ENCODE measurements around the gene TRPV5. TPM values are rescaled to one million over a fixed set of nuclear protein-coding genes. Genes with fewer than 3 reads are reported as not detected.

TRPV5 gene
- total RNA-seq, 2 donors from 2014 or later: not detected

GRCh38 chr7:142868986-142869415 lies 64.5 kb downstream of the TRPV5 start:
- Histone ChIP-seq H3K36me3 (no peaks in the 10 kb centered on the region), H3K4me1 (no peaks in the 10 kb centered on the region), H3K4me3 (no peak overlapping the region), H3K9me3 (no peaks in the 10 kb centered on the region), H3K27me3 (no peaks in the 10 kb centered on the region), H3K27ac (no peak overlapping the region), H3K9ac (ENCODE audit: low read depth in 2 of 2, low read length in 2 of 2) (no peak overlapping the region)
- TF ChIP-seq, protein P1, sequence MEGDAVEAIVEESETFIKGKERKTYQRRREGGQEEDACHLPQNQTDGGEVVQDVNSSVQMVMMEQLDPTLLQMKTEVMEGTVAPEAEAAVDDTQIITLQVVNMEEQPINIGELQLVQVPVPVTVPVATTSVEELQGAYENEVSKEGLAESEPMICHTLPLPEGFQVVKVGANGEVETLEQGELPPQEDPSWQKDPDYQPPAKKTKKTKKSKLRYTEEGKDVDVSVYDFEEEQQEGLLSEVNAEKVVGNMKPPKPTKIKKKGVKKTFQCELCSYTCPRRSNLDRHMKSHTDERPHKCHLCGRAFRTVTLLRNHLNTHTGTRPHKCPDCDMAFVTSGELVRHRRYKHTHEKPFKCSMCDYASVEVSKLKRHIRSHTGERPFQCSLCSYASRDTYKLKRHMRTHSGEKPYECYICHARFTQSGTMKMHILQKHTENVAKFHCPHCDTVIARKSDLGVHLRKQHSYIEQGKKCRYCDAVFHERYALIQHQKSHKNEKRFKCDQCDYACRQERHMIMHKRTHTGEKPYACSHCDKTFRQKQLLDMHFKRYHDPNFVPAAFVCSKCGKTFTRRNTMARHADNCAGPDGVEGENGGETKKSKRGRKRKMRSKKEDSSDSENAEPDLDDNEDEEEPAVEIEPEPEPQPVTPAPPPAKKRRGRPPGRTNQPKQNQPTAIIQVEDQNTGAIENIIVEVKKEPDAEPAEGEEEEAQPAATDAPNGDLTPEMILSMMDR (IDR thresholded peaks at IDR 0.05): no peak
- intact Hi-C loops (cut with DNase I): no loop called here
- DNase-seq: peak; percentile 11

DNA sequence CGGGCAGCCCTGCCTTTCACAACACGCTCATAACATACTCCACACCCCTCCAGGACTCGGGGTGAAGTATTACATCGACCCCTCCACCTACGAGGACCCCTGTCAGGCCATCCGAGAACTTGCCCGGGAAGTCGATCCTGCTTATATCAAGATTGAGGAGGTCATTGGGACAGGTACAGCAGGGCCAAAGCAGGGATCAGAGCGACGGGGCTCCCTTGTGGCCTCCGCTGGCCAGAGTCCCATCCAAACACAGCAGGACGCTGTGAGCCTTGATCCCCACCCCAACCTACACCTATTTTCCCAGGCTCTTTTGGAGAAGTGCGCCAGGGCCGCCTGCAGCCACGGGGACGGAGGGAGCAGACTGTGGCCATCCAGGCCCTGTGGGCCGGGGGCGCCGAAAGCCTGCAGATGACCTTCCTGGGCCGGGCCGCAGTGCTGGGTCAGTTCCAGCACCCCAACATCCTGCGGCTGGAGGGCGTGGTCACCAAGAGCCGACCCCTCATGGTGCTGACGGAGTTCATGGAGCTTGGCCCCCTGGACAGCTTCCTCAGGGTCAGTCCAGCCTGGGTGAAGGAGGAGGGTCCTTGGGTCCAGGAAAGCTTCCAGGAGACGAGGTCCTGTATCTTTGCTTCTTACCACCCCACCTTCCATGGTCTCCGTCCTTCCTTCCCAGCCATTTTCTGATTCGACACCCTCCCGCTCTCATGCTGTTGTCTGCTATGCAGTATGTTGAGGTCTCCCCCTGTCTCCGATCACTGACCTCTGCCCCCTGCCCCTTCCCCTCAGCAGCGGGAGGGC lies 65.2 kb downstream of the TRPV5 start:
- Histone ChIP-seq H3K27me3 (no peaks in the 10 kb centered on the region), H3K9ac (ENCODE audit: low read depth in 2 of 2, low read length in 2 of 2) (no peak overlapping the region), H3K4me1 (no peaks in the 10 kb centered on the region), H3K9me3 (no peaks in the 10 kb centered on the region), H3K4me3 (no peak overlapping the region), H3K27ac (no peak overlapping the region), H3K36me3 (no peaks in the 10 kb centered on the region)
- DNase-seq: peak; percentile 14
- intact Hi-C loops (cut with DNase I): no loop called here
- TF ChIP-seq, protein P1 (IDR thresholded peaks at IDR 0.05): no peak

- H3K9me3 ChIP-seq: no peaks in the 10 kb centered on the region
- TF ChIP-seq, protein P1 (IDR thresholded peaks at IDR 0.05): no peak
- no peaks in the 10 kb centered on the region for H3K27me3 ChIP-seq
- intact Hi-C loops (cut with DNase I): no loop called here
- H3K36me3 ChIP-seq: no peaks in the 10 kb centered on the region
- no peak overlapping the region for H3K27ac ChIP-seq
- H3K4me3 ChIP-seq: no peak overlapping the region
- no peaks in the 10 kb centered on the region for H3K4me1 ChIP-seq
- DNase-seq: peak; percentile 13
- no peak overlapping the region for H3K9ac ChIP-seq (ENCODE audit: low read depth in 2 of 2, low read length in 2 of 2)
Observed at GRCh38 chr7:142867398-142868187, 66.0 kb downstream of the TRPV5 start.

GRCh38 chr7:142867097-142867378 lies 66.5 kb downstream of the TRPV5 start:
- Histone ChIP-seq H3K36me3 (no peaks in the 10 kb centered on the region), H3K27ac (no peak overlapping the region), H3K9ac (ENCODE audit: low read depth in 2 of 2, low read length in 2 of 2) (no peak overlapping the region), H3K9me3 (no peaks in the 10 kb centered on the region), H3K27me3 (no peaks in the 10 kb centered on the region), H3K4me3 (no peak overlapping the region), H3K4me1 (no peaks in the 10 kb centered on the region)
- intact Hi-C loops (cut with DNase I): no loop called here
- DNase-seq: no peak
- TF ChIP-seq, protein P1 (IDR thresholded peaks at IDR 0.05): no peak

DNA sequence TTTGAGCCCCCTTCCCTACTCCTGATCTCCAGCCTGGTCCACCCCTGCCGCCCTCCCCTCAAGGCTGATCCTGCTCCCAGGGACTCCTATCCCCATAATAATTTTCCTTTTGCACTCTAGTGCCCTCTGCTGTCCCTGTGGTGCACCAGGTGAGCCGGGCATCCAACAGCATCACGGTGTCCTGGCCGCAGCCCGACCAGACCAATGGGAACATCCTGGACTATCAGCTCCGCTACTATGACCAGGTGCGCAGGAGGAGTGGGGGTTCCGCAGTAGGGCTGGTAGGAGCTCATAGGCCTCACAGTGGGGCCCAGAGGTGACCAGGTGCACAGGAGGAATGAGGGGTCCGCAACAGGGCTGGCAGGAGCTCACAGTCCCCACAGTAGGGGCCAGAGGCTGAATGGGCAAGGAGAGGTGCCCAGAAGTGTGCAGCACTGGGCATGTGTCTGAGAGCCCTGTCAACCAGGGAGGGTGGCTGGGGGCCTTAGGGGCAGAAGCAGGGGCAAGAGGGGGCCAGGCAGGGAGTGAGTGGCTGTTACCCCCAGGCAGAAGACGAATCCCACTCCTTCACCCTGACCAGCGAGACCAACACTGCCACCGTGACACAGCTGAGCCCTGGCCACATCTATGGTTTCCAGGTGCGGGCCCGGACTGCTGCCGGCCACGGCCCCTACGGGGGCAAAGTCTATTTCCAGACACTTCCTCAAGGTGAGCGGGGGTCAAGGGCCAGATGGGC lies 67.0 kb downstream of the TRPV5 start:
- Histone ChIP-seq H3K27ac (no peak overlapping the region), H3K36me3 (no peaks in the 10 kb centered on the region), H3K27me3 (no peaks in the 10 kb centered on the region), H3K9ac (ENCODE audit: low read depth in 2 of 2, low read length in 2 of 2) (no peak overlapping the region), H3K9me3 (no peaks in the 10 kb centered on the region), H3K4me1 (no peaks in the 10 kb centered on the region), H3K4me3 (no peak overlapping the region)
- TF ChIP-seq, protein P1 (IDR thresholded peaks at IDR 0.05): peak; percentile 49
- intact Hi-C loops (cut with DNase I): no loop called here
- peak; percentile 45 for DNase-seq
